GM21515 (cell line): ENCODE results near the gene PPP1R12B.
"Not testable (repeated sequence)": the region's sequence is repeated elsewhere in the genome, so short reads cannot be mapped to it uniquely, and the experiment has no call there.

ENCODE experiments used
- ATAC-seq: cut with Tn5 transposase; IDR thresholded peaks from one replicate; pipeline ENCODE4 v1.9.1; 2021; ENCODE audit not compliant: unreplicated experiment

PPP1R12B gene

DNA sequence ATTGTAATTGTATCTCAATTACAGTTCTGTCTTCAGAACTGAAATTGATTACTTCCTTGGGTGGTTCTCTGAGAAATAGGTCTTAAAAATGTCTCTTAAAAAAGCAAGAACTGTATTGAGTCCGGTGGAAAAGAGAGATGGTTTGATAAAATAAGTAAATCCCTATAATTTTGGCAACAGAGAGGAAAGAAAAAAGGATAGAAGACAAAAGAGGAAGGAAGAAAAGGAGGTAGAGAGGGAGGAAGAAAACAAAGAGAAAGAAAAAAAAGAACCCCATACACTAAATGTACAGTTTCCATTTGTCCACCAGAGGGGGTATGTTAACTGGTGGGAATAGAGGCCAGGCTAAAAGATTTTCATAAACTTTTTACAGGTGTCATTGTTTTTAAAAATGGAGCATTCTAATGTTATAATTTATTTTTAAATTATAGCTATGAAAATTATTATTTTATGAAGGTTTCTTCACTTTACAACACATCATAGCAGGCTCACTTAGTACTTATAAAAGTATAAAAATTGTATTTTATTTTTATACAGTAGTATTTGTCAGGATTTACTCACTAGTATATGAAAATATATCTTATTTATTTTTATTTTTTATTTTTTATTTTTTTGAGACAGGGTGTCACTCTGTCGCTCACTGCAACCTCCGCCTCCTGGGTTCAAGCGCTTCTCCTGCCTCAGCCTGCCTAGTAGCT lies 4.7 kb upstream of the PPP1R12B start:
- ATAC-seq = no peak

DNA sequence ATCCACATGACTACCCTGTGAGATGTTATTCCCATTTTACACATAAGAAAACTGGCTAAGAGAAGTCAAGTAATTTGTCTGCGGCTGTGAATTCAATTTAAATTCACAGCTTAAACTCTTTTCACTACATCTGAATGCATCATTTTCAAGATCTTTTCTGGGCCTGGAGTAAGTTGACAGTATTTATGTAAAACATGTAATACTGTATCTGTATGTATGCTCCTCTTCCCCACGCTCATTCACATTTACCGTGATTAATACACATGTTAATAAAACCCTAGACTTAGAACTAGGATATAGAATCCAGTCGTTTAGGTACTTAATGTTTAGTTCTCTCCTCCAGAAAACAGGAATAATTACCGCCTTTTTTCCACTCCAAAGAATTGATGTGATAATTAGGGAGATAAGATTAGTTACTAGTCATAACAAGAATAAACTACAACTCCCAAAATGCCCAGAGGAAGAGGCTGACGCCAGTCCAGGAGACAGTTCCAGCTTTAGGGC lies 442 bp upstream of the PPP1R12B start:
- no peak for ATAC-seq

DNA sequence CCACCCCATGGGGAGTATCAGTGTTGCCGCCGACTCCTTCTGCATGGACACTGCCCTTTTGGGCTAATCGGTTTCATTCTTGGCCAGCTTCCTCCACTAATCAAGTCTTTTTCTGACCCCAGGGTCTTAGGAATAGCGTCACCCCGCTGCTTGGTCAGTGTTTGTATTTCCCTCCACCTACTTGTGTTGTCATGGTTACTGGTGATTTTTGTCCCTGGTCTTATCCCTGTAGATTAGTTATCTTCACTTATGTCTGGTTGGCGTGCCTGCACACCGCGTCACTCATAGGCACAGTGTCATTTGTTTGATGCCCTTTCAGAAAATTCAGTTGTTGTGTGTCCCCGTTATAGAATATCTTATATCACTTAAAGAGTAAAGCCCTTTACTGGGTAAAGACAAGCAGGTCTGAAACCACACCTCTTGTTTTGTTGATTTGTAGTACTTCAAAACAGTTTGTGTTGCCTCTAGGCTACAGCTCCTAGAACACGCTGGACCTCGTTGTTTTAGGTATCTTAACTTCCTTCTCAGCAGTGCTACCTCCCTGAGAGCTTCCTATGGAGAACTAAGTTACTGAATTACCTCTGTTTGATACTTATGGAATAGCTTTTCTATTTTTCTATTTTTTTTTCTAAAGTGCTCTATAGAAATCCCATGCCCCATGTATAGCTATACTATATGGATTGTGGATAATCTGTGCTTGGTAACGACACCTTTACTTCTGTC lies 868 bp downstream of the PPP1R12B start:
- ATAC-seq = no peak

DNA sequence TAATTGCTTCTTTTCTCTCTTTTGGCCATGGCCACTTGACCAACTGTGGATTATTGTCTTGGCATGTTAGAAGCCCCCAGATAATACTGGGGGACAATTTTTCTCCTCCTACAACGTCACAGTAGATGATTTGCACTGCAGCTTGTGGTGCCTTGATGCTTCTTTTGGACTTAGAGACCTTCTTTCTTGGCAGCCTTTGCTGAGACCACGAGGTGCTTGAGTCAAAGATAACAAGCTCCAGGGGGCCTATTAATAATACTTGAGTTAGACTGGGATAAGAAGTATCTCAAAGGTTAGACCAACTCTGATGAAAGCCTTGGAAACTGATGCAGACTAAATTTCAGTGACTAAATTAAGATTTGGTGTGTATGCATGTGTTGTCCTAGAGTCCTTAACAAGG lies 3.2 kb downstream of the PPP1R12B start:
- no peak for ATAC-seq

DNA sequence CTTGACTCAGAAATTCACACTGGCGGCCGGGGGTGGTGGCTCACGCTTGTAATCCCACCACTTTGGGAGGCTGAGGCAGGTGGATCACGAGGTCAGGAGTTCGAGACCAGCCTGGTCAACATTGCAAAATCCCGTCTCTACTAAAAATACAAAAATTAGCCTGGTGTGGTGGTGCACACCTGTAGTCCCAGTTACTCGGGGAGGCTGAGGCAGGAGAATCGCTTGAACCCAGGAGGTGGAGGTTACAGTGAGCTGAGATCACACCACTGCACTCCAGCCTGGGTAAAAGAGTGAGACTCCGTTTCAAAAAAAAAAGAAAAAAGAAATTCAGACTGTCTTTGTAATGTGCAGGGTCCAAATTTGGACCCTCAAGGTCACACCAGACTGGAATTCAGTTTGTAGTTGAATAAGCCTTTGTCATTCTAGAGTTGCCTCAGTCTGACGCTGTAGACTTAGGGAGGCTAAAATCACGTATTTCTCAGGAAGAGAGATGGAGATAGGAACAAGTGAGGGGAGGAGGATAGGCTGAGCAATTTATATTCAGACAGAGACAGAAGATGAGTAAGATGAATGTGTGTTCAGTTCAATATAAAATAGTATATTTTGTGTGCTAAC lies 4.2 kb downstream of the PPP1R12B start:
- ATAC-seq = not testable (repeated sequence)

DNA sequence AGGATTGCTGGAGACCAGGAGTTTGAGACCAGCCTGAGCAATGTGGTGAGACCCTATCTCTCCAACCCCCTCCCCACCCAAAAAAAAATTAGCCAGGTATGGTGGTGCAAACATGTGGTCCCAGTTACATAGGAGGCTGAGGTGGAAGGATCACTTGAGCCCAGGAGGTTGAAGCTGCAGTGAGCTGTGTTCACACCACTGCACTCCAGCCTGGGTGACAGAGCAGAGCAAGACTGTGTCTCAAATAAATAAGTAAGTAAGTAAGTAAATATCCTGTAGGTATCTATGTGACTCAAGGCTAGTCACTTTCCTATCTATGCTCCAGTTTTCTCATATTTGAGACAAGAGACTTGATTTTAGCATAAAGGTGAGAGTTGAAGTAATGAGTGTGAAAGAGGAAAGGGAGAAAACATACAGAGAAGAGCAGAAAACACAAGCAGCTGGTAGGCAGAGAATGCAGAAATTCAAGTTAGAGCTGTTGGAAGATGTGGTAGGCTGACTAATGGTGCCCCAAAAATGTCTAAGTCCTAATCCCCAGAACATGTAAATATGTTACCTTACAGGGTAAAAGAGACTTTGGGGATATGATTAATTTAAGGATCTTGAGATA lies 7.5 kb downstream of the PPP1R12B start:
- ATAC-seq = no peak

DNA sequence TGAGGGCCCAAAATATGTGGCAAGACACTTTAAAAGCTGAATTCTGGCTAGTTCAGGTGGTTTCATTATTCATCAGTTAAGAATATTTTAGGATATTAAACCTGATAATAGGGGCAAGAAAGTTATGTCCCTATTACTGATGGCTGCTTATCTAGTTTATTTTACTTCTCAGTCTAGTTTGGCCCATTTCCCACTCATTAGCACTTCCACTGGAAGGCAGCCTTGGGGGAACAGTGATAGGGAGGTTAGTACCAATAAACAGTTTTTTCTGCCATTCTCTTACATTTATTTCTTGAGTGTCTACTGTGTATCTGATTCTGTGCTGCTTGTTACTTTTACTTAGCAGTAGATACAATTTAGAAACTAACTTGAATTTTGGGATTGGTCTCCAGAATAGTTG lies 9.0 kb downstream of the PPP1R12B start:
- no peak for ATAC-seq

DNA sequence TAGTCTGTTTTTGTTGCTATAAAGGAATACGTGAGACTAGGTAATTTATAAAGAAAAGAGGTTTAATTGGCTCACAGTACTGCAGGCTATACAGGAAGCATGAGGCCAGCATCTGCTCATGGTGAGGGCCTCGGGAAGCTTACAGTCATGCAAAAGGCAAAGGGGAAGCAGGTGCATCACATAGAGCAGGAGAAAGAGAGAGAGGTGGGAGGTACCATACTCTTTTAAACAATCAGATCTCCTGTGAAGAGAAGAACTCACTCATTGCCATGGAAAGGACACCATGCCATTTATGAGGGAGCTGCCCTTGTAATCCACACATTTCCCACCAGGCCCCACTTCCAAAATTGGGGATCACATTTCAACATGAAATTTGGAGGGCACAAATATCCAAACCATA lies 12.7 kb downstream of the PPP1R12B start:
- ATAC-seq = no peak

DNA sequence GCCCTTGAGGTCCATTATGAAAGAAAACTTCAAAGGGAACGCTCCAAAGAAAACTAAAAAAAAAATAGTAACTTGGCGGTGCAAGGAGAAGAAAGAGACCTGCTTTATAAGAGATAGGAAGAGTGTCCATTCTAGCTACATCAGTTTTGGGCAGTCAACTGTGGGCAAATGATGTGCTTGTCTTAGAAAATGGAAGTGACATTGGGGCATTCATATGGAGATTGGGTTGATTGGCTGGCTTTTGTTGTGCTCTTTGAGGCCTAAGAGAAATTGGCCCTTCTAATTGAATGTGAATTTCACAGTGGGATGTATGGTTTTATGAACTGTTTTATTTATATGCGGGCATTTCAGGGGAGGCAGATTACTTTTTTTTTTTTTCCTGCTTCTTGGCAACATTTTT lies 13.2 kb downstream of the PPP1R12B start:
- ATAC-seq = no peak

DNA sequence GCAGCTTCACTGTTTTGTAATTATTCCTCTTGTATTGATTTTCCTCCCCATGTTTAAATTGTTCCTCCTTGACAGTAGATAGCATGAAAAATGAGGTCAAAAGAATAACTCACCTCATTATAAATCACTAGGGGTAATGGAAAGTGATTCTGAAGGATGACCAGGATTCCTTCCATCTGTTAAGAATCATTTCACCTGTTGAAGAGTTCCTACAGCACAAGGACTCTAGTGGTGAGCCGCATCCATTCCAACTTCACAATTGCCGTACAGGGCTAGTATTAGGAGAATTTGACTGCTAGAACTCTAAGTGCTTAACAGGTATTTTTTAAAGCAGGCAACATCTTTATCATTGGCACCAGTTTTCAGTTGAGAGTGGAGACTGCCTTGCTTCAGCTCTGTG lies 13.7 kb downstream of the PPP1R12B start:
- ATAC-seq = no peak

DNA sequence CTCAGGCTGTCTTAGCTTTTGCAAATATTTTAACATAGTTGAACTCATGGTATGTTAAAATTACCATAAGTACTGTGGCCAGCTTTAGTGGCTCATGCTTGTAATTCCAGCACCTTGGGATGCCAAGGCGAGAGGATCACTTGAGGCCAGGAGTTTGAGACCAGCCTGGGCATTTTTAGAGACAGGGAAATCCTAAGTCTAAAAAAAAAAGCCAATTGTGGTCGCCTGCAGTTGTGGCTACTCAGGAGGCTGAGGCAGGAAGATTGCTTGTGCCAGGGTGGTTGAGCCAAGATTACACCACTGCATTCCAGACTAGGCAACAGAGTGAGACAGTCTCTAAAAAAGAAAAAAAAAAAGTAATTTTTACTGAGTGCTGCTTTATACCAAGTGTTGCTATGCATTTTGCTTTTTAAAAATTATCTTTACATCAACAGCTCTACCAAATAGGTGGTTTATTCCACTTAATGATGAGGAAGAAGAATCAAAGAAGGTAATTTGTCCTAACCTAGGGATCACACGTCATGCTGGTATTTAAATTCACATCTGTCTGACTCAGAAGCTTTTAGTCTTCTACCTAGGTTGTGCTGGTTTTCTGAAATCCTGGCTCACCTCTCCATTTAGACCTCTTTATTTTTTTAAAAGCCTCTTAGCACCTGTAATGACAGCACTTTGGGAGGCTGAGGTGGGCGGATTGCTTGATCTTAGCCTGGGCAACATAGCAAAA lies 16.8 kb downstream of the PPP1R12B start:
- no peak for ATAC-seq

DNA sequence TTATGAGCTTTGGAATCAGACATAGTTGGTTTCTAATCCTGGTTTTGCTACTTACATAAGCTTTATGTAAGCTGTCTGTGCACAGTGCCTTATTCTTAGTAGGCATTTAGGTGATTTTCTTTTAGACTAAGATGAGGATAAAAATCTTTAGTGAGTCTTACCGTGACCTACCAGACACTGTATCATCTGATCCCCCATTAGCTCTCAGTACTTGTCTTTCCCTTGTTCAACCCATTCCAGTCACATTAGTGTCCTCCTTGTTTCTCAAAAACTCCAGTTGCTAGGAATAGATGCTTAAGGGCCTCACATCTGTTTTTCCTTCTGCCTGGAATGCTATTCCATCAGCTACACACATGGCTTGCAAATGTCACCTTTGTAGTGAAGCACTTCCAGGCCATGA lies 18.8 kb downstream of the PPP1R12B start:
- no peak for ATAC-seq

DNA sequence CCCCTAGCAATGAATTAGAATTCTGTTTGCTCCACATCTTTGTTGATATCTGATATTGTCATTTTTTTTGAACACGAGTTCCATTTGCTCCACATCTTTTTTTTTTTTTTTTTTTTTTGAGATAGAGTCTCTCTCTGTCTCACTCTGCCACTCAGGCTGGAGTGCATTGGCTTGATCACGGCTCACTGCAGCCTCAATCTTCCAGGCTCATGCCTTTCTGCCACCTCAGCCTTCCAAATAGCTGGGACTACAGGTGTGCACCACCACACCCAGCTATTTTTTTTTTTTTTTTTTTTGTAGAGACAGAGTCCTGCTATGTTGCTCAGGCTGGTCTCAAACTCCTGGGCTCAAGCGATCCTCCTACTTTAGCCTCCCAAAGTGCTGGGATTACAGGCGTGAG lies 22.4 kb downstream of the PPP1R12B start:
- not testable (repeated sequence) for ATAC-seq

DNA sequence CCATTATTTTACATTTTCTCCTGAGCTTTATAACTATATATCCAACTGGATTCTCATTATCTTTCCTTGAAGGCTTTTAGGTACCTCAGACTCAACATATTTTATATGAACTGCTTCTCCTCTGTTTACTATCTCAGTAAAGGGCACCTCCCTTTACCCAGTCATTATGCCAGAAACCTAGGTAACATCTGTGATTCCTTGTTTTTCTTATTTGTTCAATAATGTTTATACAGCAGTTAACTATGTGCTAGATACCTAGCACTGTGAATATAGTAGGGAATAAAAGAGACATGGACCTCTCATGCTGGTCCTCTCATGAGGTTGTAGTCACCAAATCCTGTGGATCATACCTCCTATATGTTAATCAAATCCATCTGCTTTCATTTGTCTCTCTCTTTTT lies 25.6 kb downstream of the PPP1R12B start:
- ATAC-seq = no peak

DNA sequence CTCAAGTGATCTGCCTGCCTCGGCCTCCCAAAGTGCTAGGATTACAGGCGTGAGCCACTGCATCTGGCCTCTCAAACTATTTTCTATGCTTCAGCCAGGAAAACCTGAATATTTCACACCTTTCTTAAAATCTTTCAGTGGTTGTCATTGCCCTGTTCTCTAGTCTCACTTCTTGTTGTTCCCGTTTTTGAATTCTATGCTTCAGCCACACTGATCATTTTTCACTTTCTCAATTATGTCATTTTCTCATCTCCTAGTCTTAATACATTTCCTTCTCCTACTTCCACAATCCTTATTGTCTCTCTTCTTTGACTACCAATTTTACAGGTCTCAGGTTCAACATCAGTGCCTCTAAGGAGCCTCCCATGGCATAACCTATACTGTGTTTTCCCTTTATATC lies 26.7 kb downstream of the PPP1R12B start:
- ATAC-seq = not testable (repeated sequence)

DNA sequence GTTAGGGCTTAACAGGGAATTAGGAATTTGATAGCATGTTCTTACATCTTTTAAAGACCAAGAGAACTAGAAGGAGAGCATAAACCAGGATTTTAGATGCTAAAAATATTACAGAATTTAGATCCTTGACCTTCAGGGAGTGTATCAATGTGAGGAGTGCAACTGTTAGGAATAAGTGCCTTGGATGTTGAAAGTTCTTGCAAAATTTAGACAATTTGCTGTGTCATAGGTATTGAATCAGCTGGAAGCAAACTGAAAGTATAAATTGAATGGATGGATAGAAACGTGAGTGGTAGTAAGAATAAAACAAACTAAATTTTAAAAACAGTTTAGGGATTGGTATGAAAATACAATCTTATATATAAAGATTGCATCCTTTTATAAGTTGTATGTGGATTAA lies 27.7 kb downstream of the PPP1R12B start:
- ATAC-seq = no peak

DNA sequence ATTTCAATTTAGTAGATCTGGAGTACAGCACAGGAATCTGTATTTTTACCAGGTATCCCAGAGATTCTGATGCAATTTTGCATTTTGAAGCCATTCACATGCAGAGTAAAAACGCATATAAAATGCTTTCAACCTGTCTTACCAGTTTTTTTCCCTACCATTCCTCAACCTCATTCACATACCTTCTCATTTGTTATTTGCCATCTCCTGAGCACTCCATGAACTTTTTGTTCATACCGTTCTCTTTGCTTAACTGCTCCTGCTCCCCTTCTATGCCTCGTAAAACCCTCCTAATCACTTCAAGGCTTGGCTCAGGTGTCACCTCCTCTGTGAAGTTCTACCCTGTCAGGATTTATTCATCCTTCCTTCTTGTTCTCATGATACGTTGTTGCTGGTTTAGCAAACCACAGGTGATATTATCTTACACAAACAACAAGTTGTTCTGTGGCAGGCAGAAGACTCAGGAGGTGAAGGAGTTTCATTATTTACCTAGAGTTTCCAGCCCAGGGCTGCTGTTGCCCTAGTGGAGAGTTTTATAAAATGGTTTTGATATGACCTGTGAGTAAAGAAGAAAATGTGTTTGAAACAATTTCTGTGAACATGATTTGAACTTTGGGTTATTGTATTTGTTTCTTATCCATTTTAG lies 31.5 kb downstream of the PPP1R12B start:
- ATAC-seq = not testable (repeated sequence)

DNA sequence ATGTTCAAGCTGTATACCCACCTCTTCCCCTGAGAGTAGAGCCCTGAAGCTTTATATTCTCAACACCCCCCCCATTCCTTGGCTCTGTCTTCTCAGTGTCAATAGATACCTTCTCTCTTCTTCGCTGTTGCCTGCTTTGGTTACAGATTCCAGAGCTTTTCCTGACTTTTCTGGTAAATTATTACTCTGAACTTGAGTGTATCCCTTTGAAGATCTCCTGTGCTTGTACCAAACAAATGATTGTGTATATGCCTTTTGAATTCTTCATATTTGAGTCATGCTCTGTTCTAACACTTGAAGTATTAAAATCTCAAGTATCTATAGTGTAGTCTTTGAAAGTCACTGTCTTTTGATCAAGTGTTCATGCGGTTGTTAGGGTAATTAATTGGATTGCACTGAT lies 32.0 kb downstream of the PPP1R12B start:
- not testable (repeated sequence) for ATAC-seq

DNA sequence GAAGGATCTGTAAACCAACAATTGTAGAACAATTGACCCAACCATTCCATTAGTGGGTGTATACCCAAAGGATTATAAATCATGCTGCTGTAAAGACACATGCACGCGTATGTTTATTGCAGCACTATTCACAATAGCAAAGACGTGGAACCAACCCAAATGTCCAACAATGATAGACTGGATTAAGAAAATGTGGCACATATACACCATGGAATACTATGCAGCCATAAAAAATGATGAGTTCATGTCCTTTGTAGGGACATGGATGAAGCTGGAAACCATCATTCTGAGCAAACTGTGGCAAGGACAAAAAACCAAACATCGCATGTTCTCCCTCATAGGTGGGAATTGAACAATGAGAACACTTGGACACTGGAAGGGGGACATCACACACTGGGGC lies 33.4 kb downstream of the PPP1R12B start:
- ATAC-seq = not testable (repeated sequence)

DNA sequence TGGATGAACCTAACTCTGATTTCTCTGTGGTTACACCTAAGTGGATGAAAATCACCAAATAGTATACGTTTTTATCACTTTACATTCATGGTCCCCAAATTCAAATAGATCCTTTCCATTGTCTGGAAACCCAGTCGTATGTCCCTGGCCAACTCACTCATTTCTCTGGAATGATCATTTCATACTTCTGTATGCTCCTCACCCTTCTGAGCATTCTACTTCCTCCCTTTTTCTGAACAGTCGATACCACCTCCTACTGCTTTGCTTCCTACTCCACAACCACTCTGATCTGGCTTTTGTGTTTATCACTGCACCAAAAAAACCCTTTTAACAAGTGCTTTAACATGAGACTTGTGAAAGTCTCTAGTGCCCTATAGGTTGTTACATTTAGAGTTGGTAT lies 47.3 kb downstream of the PPP1R12B start:
- not testable (repeated sequence) for ATAC-seq
